ENCODE results near the gene PPP1R16B.
A peak's percentile ranks its signal among the peaks of the same experiment; 100 is the strongest.
"Not testable (repeated sequence)": the region's sequence is repeated elsewhere in the genome, so short reads cannot be mapped to it uniquely, and the experiment has no call there.

PPP1R16B gene

DNA sequence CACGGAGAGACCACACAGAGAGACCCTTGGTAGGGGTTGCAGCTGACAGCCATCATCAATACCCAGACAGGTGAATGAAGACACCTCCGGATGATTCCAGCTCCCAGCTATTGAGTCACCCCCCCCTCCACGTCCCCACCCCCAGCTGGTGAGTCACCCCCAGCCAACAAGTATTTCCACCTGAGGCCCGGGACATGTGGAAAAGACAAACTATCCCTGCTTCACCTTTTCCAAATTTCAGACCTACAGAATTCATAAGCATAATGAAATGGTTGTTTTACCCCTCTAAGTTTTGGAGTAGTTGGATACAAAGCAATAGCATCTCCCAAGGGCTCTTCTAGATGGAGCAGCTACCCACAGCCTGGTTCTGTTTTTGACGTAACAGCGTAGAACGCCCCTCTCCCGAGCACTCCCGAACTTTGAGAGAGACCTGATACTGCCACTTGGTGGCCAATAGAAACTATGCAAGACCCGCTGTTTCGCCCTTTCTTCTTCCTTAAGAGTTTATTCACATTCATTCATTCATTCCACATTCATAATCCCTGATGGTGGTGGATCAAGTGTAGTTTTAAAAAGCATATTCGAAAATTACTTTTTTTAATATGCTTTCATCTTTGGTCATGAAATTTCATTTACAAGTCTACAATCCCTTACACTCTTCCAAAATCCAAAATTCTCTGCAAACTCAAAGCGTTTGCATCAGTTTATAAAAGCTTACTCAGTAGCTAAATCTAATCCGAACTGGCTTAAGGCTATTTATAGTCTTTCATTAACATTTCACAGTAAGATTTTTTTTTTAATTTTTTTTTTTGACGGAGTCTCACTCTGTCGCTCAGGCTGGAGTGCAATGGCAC is 15.1 kb upstream of the PPP1R16B start:
- H3K4me3 ChIP-seq (ENCODE audit: low read depth, low read length): no peak overlapping the region
- peak; percentile 47 for DNase-seq (ENCODE audit: low read depth)
- TF ChIP-seq, protein P1, sequence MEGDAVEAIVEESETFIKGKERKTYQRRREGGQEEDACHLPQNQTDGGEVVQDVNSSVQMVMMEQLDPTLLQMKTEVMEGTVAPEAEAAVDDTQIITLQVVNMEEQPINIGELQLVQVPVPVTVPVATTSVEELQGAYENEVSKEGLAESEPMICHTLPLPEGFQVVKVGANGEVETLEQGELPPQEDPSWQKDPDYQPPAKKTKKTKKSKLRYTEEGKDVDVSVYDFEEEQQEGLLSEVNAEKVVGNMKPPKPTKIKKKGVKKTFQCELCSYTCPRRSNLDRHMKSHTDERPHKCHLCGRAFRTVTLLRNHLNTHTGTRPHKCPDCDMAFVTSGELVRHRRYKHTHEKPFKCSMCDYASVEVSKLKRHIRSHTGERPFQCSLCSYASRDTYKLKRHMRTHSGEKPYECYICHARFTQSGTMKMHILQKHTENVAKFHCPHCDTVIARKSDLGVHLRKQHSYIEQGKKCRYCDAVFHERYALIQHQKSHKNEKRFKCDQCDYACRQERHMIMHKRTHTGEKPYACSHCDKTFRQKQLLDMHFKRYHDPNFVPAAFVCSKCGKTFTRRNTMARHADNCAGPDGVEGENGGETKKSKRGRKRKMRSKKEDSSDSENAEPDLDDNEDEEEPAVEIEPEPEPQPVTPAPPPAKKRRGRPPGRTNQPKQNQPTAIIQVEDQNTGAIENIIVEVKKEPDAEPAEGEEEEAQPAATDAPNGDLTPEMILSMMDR (conservative IDR thresholded peaks at IDR 0.05; ENCODE audit: low read depth, low read length): peak; percentile 61

DNA sequence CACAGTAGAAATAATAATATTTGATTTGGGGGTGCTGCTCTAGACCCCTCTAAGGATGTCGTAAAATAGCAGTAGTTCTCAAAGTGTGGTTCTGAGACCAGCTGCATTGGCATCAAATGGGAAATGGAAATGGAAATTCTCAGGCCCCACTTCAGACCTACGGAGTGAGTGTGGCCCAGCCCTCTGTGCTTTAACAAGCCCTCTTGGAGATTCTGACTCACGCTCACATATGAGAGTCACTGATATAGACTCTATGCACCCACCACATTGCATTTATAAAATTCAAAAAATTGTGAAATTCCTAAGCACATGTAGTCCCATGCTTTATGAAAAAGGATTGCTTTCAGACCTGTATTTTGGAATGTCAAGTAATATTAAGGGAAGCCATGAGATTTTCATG is 14.2 kb upstream of the PPP1R16B start:
- no peak for DNase-seq (ENCODE audit: low read depth)
- TF ChIP-seq, protein P1 (conservative IDR thresholded peaks at IDR 0.05; ENCODE audit: low read depth, low read length): no peak

DNA sequence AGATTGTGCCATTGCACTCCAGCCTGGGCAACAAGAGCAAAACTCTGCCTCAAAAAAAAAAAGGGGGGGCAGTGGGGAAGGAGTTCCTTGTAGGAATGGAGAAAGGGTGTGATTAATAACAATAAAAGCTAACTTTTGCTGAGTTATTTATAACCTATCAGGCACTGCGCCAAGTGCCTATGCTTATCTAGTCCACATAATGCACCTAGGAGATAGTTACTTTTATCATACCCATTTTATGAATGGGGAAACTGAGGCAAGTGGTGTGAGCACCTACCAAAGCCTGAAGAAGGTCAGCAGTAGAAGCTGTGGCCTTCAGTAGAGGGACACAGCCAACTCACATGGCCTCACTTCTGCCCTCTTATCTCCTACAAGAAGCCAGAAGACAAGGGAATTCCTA is 13.6 kb upstream of the PPP1R16B start:
- no peak for DNase-seq (ENCODE audit: low read depth)
- TF ChIP-seq, protein P1 (conservative IDR thresholded peaks at IDR 0.05; ENCODE audit: low read depth, low read length): no peak
- H3K4me3 ChIP-seq (ENCODE audit: low read depth, low read length): no peak overlapping the region

More for the DNA sequence above, 14.2 kb upstream of the PPP1R16B start:
- no peak overlapping the region for H3K4me3 ChIP-seq (ENCODE audit: low read depth, low read length)

DNA sequence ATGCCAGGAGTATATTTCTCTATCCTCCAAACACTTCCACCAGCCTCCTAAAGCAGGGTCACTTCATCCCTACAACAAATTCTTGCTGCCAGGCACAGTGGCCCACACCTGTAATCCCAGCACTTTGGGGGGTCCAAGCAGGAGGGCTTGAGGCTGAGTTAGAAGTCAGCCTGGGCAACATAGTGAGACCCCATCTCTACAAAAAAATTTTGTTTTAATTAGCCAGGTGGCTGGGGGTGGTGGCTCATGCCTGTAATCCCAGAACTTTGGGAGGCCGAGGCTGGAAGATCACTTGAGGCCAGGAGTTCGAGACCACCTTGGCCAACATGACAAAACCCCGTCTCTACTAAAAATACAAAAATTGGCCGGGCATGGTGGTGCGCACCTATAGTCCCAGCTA is 11.4 kb upstream of the PPP1R16B start:
- DNase-seq (ENCODE audit: low read depth): not testable (repeated sequence)

DNA sequence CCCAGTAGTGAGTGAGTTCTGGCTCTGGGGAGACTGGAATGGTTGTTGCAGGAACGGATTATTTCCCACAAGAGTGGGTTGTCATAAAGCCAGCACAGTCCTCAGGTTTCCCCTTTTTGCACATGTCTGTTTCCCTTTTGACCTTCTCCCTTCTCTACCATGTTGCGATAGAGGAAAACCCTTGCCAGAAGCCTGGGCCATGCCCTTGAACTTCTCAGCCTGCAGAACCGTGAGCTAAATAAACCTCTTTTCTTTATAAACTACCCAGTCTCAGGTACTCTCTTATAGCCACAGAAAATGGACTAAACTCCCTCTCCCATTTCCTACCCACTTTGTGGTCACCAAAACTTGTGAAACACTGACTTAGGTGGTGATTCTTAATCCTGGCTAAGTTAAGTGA is 7.2 kb upstream of the PPP1R16B start:
- TF ChIP-seq, protein P1 (conservative IDR thresholded peaks at IDR 0.05; ENCODE audit: low read depth, low read length): no peak
- H3K4me3 ChIP-seq (ENCODE audit: low read depth, low read length): no peak overlapping the region
- DNase-seq (ENCODE audit: low read depth): no peak

More for the DNA sequence above, 11.4 kb upstream of the PPP1R16B start:
- H3K4me3 ChIP-seq (ENCODE audit: low read depth, low read length): not testable (repeated sequence)

DNA sequence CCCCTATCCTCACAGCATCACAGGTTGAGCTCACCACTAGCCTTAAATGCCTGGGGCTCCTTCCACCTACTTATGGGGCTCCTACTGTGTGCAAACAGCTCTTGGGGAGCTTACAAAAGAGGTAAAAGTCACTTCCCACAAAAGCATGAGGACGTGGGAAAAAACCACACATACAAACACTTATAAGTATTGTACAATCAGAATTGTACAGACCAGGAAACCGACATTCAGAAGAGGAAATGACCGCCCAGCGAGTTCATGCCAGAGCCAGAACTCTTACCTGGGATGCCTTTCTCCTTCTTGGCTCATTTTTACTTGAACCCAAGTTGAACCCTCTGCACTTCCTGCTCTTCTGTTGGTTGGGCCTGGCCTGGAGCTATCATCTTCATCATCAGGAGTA is 6.3 kb upstream of the PPP1R16B start:
- no peak for DNase-seq (ENCODE audit: low read depth)
- H3K4me3 ChIP-seq (ENCODE audit: low read depth, low read length): no peak overlapping the region
- TF ChIP-seq, protein P1 (conservative IDR thresholded peaks at IDR 0.05; ENCODE audit: low read depth, low read length): no peak

DNA sequence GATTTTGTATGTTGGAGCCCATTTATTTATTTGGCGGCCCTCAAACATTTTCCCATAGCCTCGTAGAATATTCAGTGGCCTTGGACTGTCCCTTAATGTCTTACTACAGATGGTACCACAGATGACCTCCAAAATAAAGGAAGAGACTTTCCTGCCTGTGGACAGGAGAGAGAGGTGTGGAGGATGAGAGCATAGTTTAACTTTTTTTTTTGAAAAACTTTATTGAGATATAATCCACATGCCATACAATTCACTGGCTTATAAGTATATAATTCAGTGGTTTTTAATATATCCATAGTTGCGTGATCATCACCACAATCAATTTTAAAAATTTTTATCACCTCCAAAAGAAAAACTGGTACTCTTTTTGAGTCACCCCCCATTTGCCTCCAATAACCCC is 4.6 kb upstream of the PPP1R16B start:
- DNase-seq (ENCODE audit: low read depth): no peak
- TF ChIP-seq, protein P1 (conservative IDR thresholded peaks at IDR 0.05; ENCODE audit: low read depth, low read length): no peak
- H3K4me3 ChIP-seq (ENCODE audit: low read depth, low read length): no peak overlapping the region
